Mucosa of stomach (tissue), 1 donor: ENCODE measurements around the gene RGS18.
"Not testable (repeated sequence)": the region's sequence is repeated elsewhere in the genome, so short reads cannot be mapped to it uniquely, and the experiment has no call there.

Source experiments
- H3K27me3 ChIP-seq: one replicate; pipeline ENCODE4 v1.7.0; 2013; ENCODE audit warnings: mild to moderate bottlenecking, low read length; ENCODE audit not compliant: control insufficient read depth, insufficient read depth
- H3K36me3 ChIP-seq: one replicate; pipeline ENCODE4 v1.7.0; 2013; ENCODE audit warnings: low read length; ENCODE audit not compliant: control insufficient read depth, insufficient read depth
- H3K4me1 ChIP-seq: one replicate; pipeline ENCODE4 v1.7.0; 2013; ENCODE audit warnings: mild to moderate bottlenecking, low read length; ENCODE audit not compliant: control insufficient read depth, insufficient read depth
- H3K4me3 ChIP-seq: one replicate; pipeline ENCODE4 v1.7.0; 2013; ENCODE audit warnings: low read length
- H3K9ac ChIP-seq: one replicate; pipeline ENCODE4 v1.7.0; 2013; ENCODE audit warnings: mild to moderate bottlenecking, low read length, moderate library complexity
- H3K9me3 ChIP-seq: one replicate; pipeline ENCODE4 v1.7.0; 2013; ENCODE audit warnings: mild to moderate bottlenecking, low read length, moderate library complexity; ENCODE audit not compliant: control insufficient read depth
- donor health status: Pancreatic carcinoma.

Gene RGS18

GRCh38 chr1:192140382-192140781 is 17.9 kb upstream of the RGS18 start:
- H3K4me1 ChIP-seq, result no peaks in the 10 kb centered on the region
- no peaks in the 10 kb centered on the region for H3K27me3 ChIP-seq
- H3K36me3 ChIP-seq, result no peaks in the 10 kb centered on the region
- no peak overlapping the region for H3K4me3 ChIP-seq
- H3K9me3 ChIP-seq, result no peaks in the 10 kb centered on the region
- no peak overlapping the region for H3K9ac ChIP-seq

GRCh38 chr1:192147221-192147620 is 11.0 kb upstream of the RGS18 start:
- Histone ChIP-seq H3K9me3 (no peaks in the 10 kb centered on the region), H3K4me1 (no peaks in the 10 kb centered on the region), H3K4me3 (no peak overlapping the region), H3K36me3 (no peaks in the 10 kb centered on the region), H3K27me3 (no peaks in the 10 kb centered on the region), H3K9ac (no peak overlapping the region)

GRCh38 chr1:192147696-192148095 is 10.6 kb upstream of the RGS18 start:
- no peaks in the 10 kb centered on the region for H3K27me3 ChIP-seq
- H3K36me3 ChIP-seq, result no peaks in the 10 kb centered on the region
- no peaks in the 10 kb centered on the region for H3K4me1 ChIP-seq
- no peak overlapping the region for H3K4me3 ChIP-seq
- H3K9ac ChIP-seq, result no peak overlapping the region
- H3K9me3 ChIP-seq, result no peaks in the 10 kb centered on the region

GRCh38 chr1:192151176-192151575 is 7.1 kb upstream of the RGS18 start:
- H3K27me3 ChIP-seq, result no peaks in the 10 kb centered on the region
- H3K4me3 ChIP-seq, result no peak overlapping the region
- no peaks in the 10 kb centered on the region for H3K9me3 ChIP-seq
- H3K4me1 ChIP-seq, result no peaks in the 10 kb centered on the region
- H3K36me3 ChIP-seq, result no peaks in the 10 kb centered on the region
- H3K9ac ChIP-seq, result no peak overlapping the region

- H3K9ac ChIP-seq, result no peak overlapping the region
- no peaks in the 10 kb centered on the region for H3K4me1 ChIP-seq
- no peaks in the 10 kb centered on the region for H3K27me3 ChIP-seq
- no peaks in the 10 kb centered on the region for H3K9me3 ChIP-seq
- no peaks in the 10 kb centered on the region for H3K36me3 ChIP-seq
- no peak overlapping the region for H3K4me3 ChIP-seq
Observed at GRCh38 chr1:192153276-192153675, 5.0 kb upstream of the RGS18 start.

- no peaks in the 10 kb centered on the region for H3K36me3 ChIP-seq
- no peaks in the 10 kb centered on the region for H3K4me1 ChIP-seq
- H3K27me3 ChIP-seq, result no peaks in the 10 kb centered on the region
- no peak overlapping the region for H3K4me3 ChIP-seq
- H3K9ac ChIP-seq, result no peak overlapping the region
- H3K9me3 ChIP-seq, result no peaks in the 10 kb centered on the region
Observed at GRCh38 chr1:192157067-192157466, 1.2 kb upstream of the RGS18 start.

GRCh38 chr1:192159014-192159413 is 752 bp downstream of the RGS18 start:
- no peaks in the 10 kb centered on the region for H3K4me1 ChIP-seq
- no peak overlapping the region for H3K4me3 ChIP-seq
- H3K36me3 ChIP-seq, result no peaks in the 10 kb centered on the region
- no peaks in the 10 kb centered on the region for H3K9me3 ChIP-seq
- H3K9ac ChIP-seq, result no peak overlapping the region
- no peaks in the 10 kb centered on the region for H3K27me3 ChIP-seq

GRCh38 chr1:192159781-192160180 is 1.5 kb downstream of the RGS18 start:
- Histone ChIP-seq H3K9me3 (no peaks in the 10 kb centered on the region), H3K4me1 (no peaks in the 10 kb centered on the region), H3K36me3 (no peaks in the 10 kb centered on the region), H3K4me3 (no peak overlapping the region), H3K9ac (no peak overlapping the region), H3K27me3 (no peaks in the 10 kb centered on the region)

- Histone ChIP-seq H3K9me3 (no peaks in the 10 kb centered on the region), H3K27me3 (no peaks in the 10 kb centered on the region), H3K9ac (no peak overlapping the region), H3K36me3 (no peaks in the 10 kb centered on the region), H3K4me1 (no peaks in the 10 kb centered on the region), H3K4me3 (no peak overlapping the region)
Observed at GRCh38 chr1:192160196-192160595, 1.9 kb downstream of the RGS18 start.

- Histone ChIP-seq H3K9me3 (no peaks in the 10 kb centered on the region), H3K27me3 (no peaks in the 10 kb centered on the region), H3K36me3 (no peaks in the 10 kb centered on the region), H3K9ac (no peak overlapping the region), H3K4me3 (no peak overlapping the region), H3K4me1 (no peaks in the 10 kb centered on the region)
Observed at GRCh38 chr1:192161976-192162375, 3.7 kb downstream of the RGS18 start.

GRCh38 chr1:192162376-192162775 is 4.1 kb downstream of the RGS18 start:
- Histone ChIP-seq H3K27me3 (no peaks in the 10 kb centered on the region), H3K36me3 (no peaks in the 10 kb centered on the region), H3K4me3 (no peak overlapping the region), H3K9me3 (no peaks in the 10 kb centered on the region), H3K9ac (no peak overlapping the region), H3K4me1 (no peaks in the 10 kb centered on the region)

GRCh38 chr1:192165002-192165401 is 6.7 kb downstream of the RGS18 start:
- H3K9ac ChIP-seq, H3K36me3 ChIP-seq, H3K27me3 ChIP-seq, H3K4me1 ChIP-seq, H3K9me3 ChIP-seq, H3K4me3 ChIP-seq: not testable (repeated sequence)

- Histone ChIP-seq H3K9ac (no peak overlapping the region), H3K36me3 (no peaks in the 10 kb centered on the region), H3K9me3 (no peaks in the 10 kb centered on the region), H3K4me1 (no peaks in the 10 kb centered on the region), H3K27me3 (no peaks in the 10 kb centered on the region), H3K4me3 (no peak overlapping the region)
Observed at GRCh38 chr1:192167011-192167410, 8.7 kb downstream of the RGS18 start.
